HEK293T (cell line): ENCODE measurements around the gene PERP.

Experiments
- CTCF ChIA-PET: fragments of 350-600 bp; formaldehyde crosslinking; extraction: SDS; loops from one replicate; lab custom pipeline; 2021; ENCODE audit warnings: antibody characterized with exemption, inconsistent platforms; lab: Yijun Ruan, JAX
- POLR2A ChIA-PET: fragments of 350-600 bp; formaldehyde crosslinking; extraction: SDS; loops from one replicate; lab custom pipeline; 2020; ENCODE audit warnings: antibody characterized with exemption, inconsistent platforms; lab: Yijun Ruan, JAX
- DNase-seq: peaks from one replicate; pipeline ENCODE4 v3.0.0; 2012; ENCODE audit warnings: mixed read lengths; ENCODE audit errors: extremely low spot score
- ARNT ChIP-seq: fragments of 450-650 bp; IDR thresholded peaks from 2 replicates; pipeline ENCODE4 v1.6.1; 2017; ENCODE audit warnings: mild to moderate bottlenecking
- BHLHE40 ChIP-seq: fragments of 450-650 bp; IDR thresholded peaks from 2 replicates; pipeline ENCODE4 v1.6.1; 2016; ENCODE audit warnings: mild to moderate bottlenecking, moderate library complexity, borderline replicate concordance
- CTBP1 ChIP-seq: fragments of 450-650 bp; IDR thresholded peaks from 2 replicates; pipeline ENCODE4 v1.6.1; 2016; ENCODE audit warnings: borderline replicate concordance
- ELF4 ChIP-seq: fragments of 450-650 bp; IDR thresholded peaks from 2 replicates; pipeline ENCODE4 v1.6.1; 2017; ENCODE audit warnings: antibody characterized with exemption
- FOXA1 ChIP-seq: fragments of 450-650 bp; IDR thresholded peaks from 2 replicates; pipeline ENCODE4 v1.6.1; 2016; ENCODE audit warnings: mild to moderate bottlenecking
- FOXK2 ChIP-seq: fragments of 450-650 bp; IDR thresholded peaks from 2 replicates; pipeline ENCODE4 v1.6.1; 2016; ENCODE audit warnings: mild to moderate bottlenecking
- FOXM1 ChIP-seq: fragments of 450-650 bp; IDR thresholded peaks from 2 replicates; pipeline ENCODE4 v1.6.1; 2017; ENCODE audit warnings: mild to moderate bottlenecking, borderline replicate concordance
- HDGF ChIP-seq: fragments of 450-650 bp; IDR thresholded peaks from 2 replicates; pipeline ENCODE4 v1.6.1; 2017; ENCODE audit warnings: antibody characterized with exemption, borderline replicate concordance
- L3MBTL2 ChIP-seq: fragments of 450-650 bp; conservative IDR thresholded peaks from 2 replicates; pipeline ENCODE4 v1.6.1; 2016; ENCODE audit warnings: mild to moderate bottlenecking
- LEF1 ChIP-seq: fragments of 450-650 bp; IDR thresholded peaks from 2 replicates; pipeline ENCODE4 v1.6.1; 2017; ENCODE audit warnings: mild to moderate bottlenecking, borderline replicate concordance
- NFRKB ChIP-seq: fragments of 450-650 bp; IDR thresholded peaks from 2 replicates; pipeline ENCODE4 v1.6.1; 2016; ENCODE audit warnings: mild to moderate bottlenecking, moderate library complexity
- PKNOX1 ChIP-seq: fragments of 450-650 bp; IDR thresholded peaks from 2 replicates; pipeline ENCODE4 v1.6.1; 2016
- SP1 ChIP-seq: fragments of 450-650 bp; IDR thresholded peaks from 2 replicates; pipeline ENCODE4 v1.6.1; 2017
- SUZ12 ChIP-seq: fragments of 450-650 bp; IDR thresholded peaks from 2 replicates; pipeline ENCODE4 v1.6.1; 2016; ENCODE audit warnings: mild to moderate bottlenecking
- TARDBP ChIP-seq: fragments of 450-650 bp; IDR thresholded peaks from 2 replicates; pipeline ENCODE4 v1.6.1; 2016
- ZNF384 ChIP-seq: fragments of 450-650 bp; IDR thresholded peaks from 2 replicates; pipeline ENCODE4 v1.6.1; 2016

The PERP gene

GRCh38 chr6:138105880-138106664 lies 1.1 kb downstream of the PERP start:
- peak; percentile 53 for DNase-seq
- ChIA-PET POLR2A (interaction anchor here (0.7 to 2.4 kb wide), 8 partner anchors 16 to 667 kb away, joined by 3 to 14 read pairs (median 6); partner anchors contain the start of gene CCDC28A), CTCF (interaction anchor here (0.5 to 3.2 kb wide), 7 partner anchors 10 to 454 kb away, joined by 4 to 26 read pairs (median 4); no protein-coding TSS in a partner anchor)
- TF ChIP-seq FOXM1 (no peak), CTBP1 (peak; percentile 53; the same call in 1 of the 2 replicates)

GRCh38 chr6:138105446-138105845 lies 1.8 kb downstream of the PERP start:
- POLR2A ChIA-PET, result interaction anchor here (1.2 to 2.4 kb wide), 8 partner anchors 16 to 668 kb away, joined by 3 to 14 read pairs (median 6); partner anchors contain the start of gene CCDC28A
- DNase-seq, result no peak
- CTCF ChIA-PET, result interaction anchor here (0.9 to 3.2 kb wide), 5 partner anchors 11 to 400 kb away, joined by 3 to 26 read pairs (median 4); no protein-coding TSS in a partner anchor
- no peak for TF ChIP-seq SP1
- TF ChIP-seq L3MBTL2, result no peak
- no peak for TF ChIP-seq ZNF384
- TF ChIP-seq LEF1, result no peak
- no peak for TF ChIP-seq PKNOX1
- no peak for TF ChIP-seq SUZ12
- TF ChIP-seq ARNT, result no peak
- no peak for TF ChIP-seq FOXK2
- TF ChIP-seq BHLHE40, result no peak

- ChIA-PET POLR2A (interaction anchor here (1.7 to 2.4 kb wide), 4 partner anchors 15 to 100 kb away, joined by 4 to 14 read pairs (median 8); no protein-coding TSS in a partner anchor), CTCF (interaction anchor here (0.6 to 3.2 kb wide), 5 partner anchors 14 to 405 kb away, joined by 3 to 26 read pairs (median 4); no protein-coding TSS in a partner anchor)
- TF ChIP-seq L3MBTL2 (no peak), CTBP1 (no peak), LEF1 (no peak), NFRKB (no peak), TARDBP (no peak), FOXK2 (no peak), FOXA1 (no peak), ARNT (no peak), HDGF (no peak; the same call in 1 of the 2 replicates), SUZ12 (no peak), FOXM1 (no peak), BHLHE40 (no peak), PKNOX1 (no peak), SP1 (no peak), ELF4 (no peak), ZNF384 (no peak)
- no peak for DNase-seq
Measured at GRCh38 chr6:138104618-138105213, 2.5 kb downstream of the PERP start.

- no peak for TF ChIP-seq CTBP1
- no peak for TF ChIP-seq ZNF384
- TF ChIP-seq SP1, result no peak
- no peak for TF ChIP-seq FOXM1
- TF ChIP-seq HDGF, result no peak
- TF ChIP-seq LEF1, result no peak
- no peak for TF ChIP-seq FOXA1
- no peak for TF ChIP-seq L3MBTL2
- no peak for TF ChIP-seq FOXK2
- no peak for TF ChIP-seq NFRKB
- no peak for TF ChIP-seq TARDBP
- TF ChIP-seq BHLHE40, result no peak
- no peak for TF ChIP-seq ELF4
Measured at GRCh38 chr6:138103871-138104270, 3.3 kb downstream of the PERP start.

GRCh38 chr6:138101946-138102731 lies 5.1 kb downstream of the PERP start:
- POLR2A ChIA-PET, result no interaction called here
- TF ChIP-seq SUZ12, result no peak
- no peak for TF ChIP-seq ARNT
- TF ChIP-seq HDGF, result no peak
- TF ChIP-seq ZNF384, result no peak
- no peak for TF ChIP-seq BHLHE40
- no peak for TF ChIP-seq ELF4
- no peak for TF ChIP-seq CTBP1
- no peak for DNase-seq
- CTCF ChIA-PET, result no interaction called here

More at GRCh38 chr6:138103871-138104270, 3.3 kb downstream of the PERP start:
- DNase-seq, result no peak
- CTCF ChIA-PET, result interaction anchor here (1.2 to 3.2 kb wide), 3 partner anchors 97 to 405 kb away, joined by 4 to 26 read pairs (median 26); no protein-coding TSS in a partner anchor
- POLR2A ChIA-PET, result interaction anchor here (1.7 to 1.9 kb wide), 2 partner anchors 91 to 99 kb away, joined by 4 read pairs; no protein-coding TSS in a partner anchor
